Ovary (tissue), 9 donors: ENCODE measurements around the gene ABCA10. TPM values are rescaled to one million over a fixed set of nuclear protein-coding genes. Genes with fewer than 3 reads are reported as not detected.

Experiments
- DNase-seq, 5 donors: peaks; one replicate each; pipeline ENCODE4 v3.0.0-alpha.2; 2019 to 2020
- H3K27ac ChIP-seq, 2 donors: fragments of 200-600 bp; one replicate each; pipeline versions ENCODE4 v1.5.1 to v1.8.0; 2019 to 2022
- H3K27me3 ChIP-seq: fragments of 200-600 bp; one replicate; pipeline ENCODE4 v1.8.0; 2022
- H3K36me3 ChIP-seq: fragments of 200-600 bp; sonication (generic); one replicate; pipeline ENCODE4 v1.5.1; 2019
- H3K4me1 ChIP-seq: one replicate; pipeline ENCODE4 v1.8.1; 2013; ENCODE audit warnings: mild to moderate bottlenecking, moderate library complexity; ENCODE audit not compliant: insufficient read depth
- H3K4me3 ChIP-seq: fragments of 200-600 bp; sonication (generic); one replicate; pipeline ENCODE4 v1.5.1; 2017
- H3K9me3 ChIP-seq, 2 donors: fragments of 200-600 bp in 1 of 2; sonication (generic) in 1 of 2; one replicate each; pipeline versions ENCODE4 v1.5.1 to v1.8.1; 2013 to 2019; ENCODE audit warnings: mild to moderate bottlenecking in 1 of 2, moderate library complexity in 1 of 2
- CTCF ChIP-seq, 3 donors: fragments of 450-650 bp in 2 of 3; fragments of 200-600 bp in 1 of 3; IDR thresholded peaks; one replicate each; pipeline versions ENCODE4 v1.5.1 to v1.8.0; 2016 to 2022; ENCODE audit warnings: antibody characterized with exemption in 3 of 3, mild to moderate bottlenecking in 1 of 3
- EP300 ChIP-seq: sonication (generic); formaldehyde crosslinking; IDR thresholded peaks from one replicate; pipeline ENCODE4 v1.6.1; 2017; ENCODE audit warnings: antibody characterized with exemption
- POLR2A ChIP-seq: fragments of 450-650 bp; IDR thresholded peaks from one replicate; pipeline ENCODE4 v1.6.1; 2017; ENCODE audit warnings: antibody characterized with exemption, mild to moderate bottlenecking, moderate library complexity
- WGBS, 3 donors: extraction: QIAGEN DNeasy Blood & Tissue Kit in 1 of 3; methylation state at CpG; one replicate each; pipeline versions ENCODE4 v1.1.5 to v1.1.7; 2013 to 2017; 5-methylcytosine and 5-hydroxymethylcytosine counted together
- intact Hi-C, 4 donors: fragments of 100-400 bp; cut with DNase I; formaldehyde crosslinking; loops; one replicate each; pipeline versions ENCODE4 v1.11.0 to v1.15.1; 2022 to 2023
- polyA plus RNA-seq, 2 donors: library from polyadenylated mRNA; stranded (reverse); fragments of 200-250 nt in 1 of 2; fragments of 350-450 nt in 1 of 2; fragmentation: Illumina TruSeq in 1 of 2; extraction: RNeasy Lipid Tissue Mini Kit (QIAGEN cat#74804) in 1 of 2; gene quantifications; one replicate each; pipeline ENCODE4 v1.2.3, GENCODE V29; 2013 to 2014
- total RNA-seq, 7 donors: library from RNA; depleted of rRNA in 2 of 7; stranded (reverse); fragments of >200 nt in 2 of 7; fragmentation: NEBNext Ultra II Directional in 3 of 7; extraction: Animal tissue kit (Norgen Biotek cat#: 25700) in 3 of 7; gene quantifications; one replicate each; pipeline versions ENCODE4 v1.1.0 to v1.2.4, GENCODE V29; 2016 to 2023
- donor health status: DM: no; HTN: no; CAD: no; lungs with moderate emphysema.
- donor health status: DM: no; HTN: no; CAD: no.
- donor health status: Bipolar disorder and iron deficiency.
- donor health status: DM: yes; HTN: yes; CAD: no.
- donor health status: DM: no; HTN: no; CAD: no.
- donor health status: DM: yes; HTN: yes; CAD: no.

The ABCA10 gene
- total and polyA plus RNA-seq, 9 donors, result 18.8 to 65.7 (median 32.0) TPM

- no peaks in the 10 kb centered on the region for H3K9me3 ChIP-seq
- intact Hi-C loops, result no loop called here
- H3K27ac ChIP-seq, result no peak overlapping the region
- DNase-seq, result no peak
- no peaks in the 10 kb centered on the region for H3K4me1 ChIP-seq
- TF ChIP-seq POLR2A (no peak), EP300 (no peak), CTCF (IDR thresholded peaks at IDR 0.05) (no peak)
- no peaks in the 10 kb centered on the region for H3K27me3 ChIP-seq
- H3K36me3 ChIP-seq, result no peaks in the 10 kb centered on the region
- H3K4me3 ChIP-seq, result no peak overlapping the region
Observed at GRCh38 chr17:69192754-69193153, 35.9 kb downstream of the ABCA10 start.

- H3K4me3 ChIP-seq, result no peak overlapping the region
- no peak overlapping the region for H3K27ac ChIP-seq
- H3K27me3 ChIP-seq, result no peaks in the 10 kb centered on the region
- H3K36me3 ChIP-seq, result no peaks in the 10 kb centered on the region
- no peaks in the 10 kb centered on the region for H3K4me1 ChIP-seq
- intact Hi-C loops, result no loop called here
- TF ChIP-seq EP300, result no peak
- TF ChIP-seq POLR2A, result no peak
- no peak for TF ChIP-seq CTCF (IDR thresholded peaks at IDR 0.05)
- DNase-seq, result no peak
- no peaks in the 10 kb centered on the region for H3K9me3 ChIP-seq
- 87 to 97% (median 91%) methylated on average over 2 of the region's 2 CpGs for WGBS, 3 donors
Observed at GRCh38 chr17:69188796-69189195, 39.8 kb downstream of the ABCA10 start.

GRCh38 chr17:69188064-69188463, 40.6 kb downstream of the ABCA10 start:
- Histone ChIP-seq H3K27me3 (no peaks in the 10 kb centered on the region), H3K36me3 (no peaks in the 10 kb centered on the region), H3K27ac (no peak overlapping the region), H3K4me3 (no peak overlapping the region), H3K9me3 (no peaks in the 10 kb centered on the region), H3K4me1 (no peaks in the 10 kb centered on the region)
- intact Hi-C loops, result no loop called here
- WGBS, 3 donors, result 73 to 80% (median 77%) methylated on average over 1 of the region's 1 CpG
- no peak for TF ChIP-seq CTCF (IDR thresholded peaks at IDR 0.05)
- no peak for TF ChIP-seq POLR2A
- TF ChIP-seq EP300, result no peak
- no peak for DNase-seq

- Histone ChIP-seq H3K27ac (no peak overlapping the region), H3K4me3 (no peak overlapping the region), H3K27me3 (no peaks in the 10 kb centered on the region), H3K4me1 (no peaks in the 10 kb centered on the region), H3K9me3 (no peaks in the 10 kb centered on the region), H3K36me3 (no peaks in the 10 kb centered on the region)
- intact Hi-C loops, result no loop called here
- DNase-seq, result no peak
- TF ChIP-seq POLR2A (no peak), EP300 (no peak), CTCF (IDR thresholded peaks at IDR 0.05) (no peak)
Observed at GRCh38 chr17:69187294-69187693, 41.3 kb downstream of the ABCA10 start.
